Measurements from ENCODE around the gene CXADR. TPM values are rescaled to one million over a fixed set of nuclear protein-coding genes. Genes with fewer than 3 reads are reported as not detected.

CXADR gene
- total and polyA plus RNA-seq, 9 of the 15 experiments (the other 6 are each of a cell fraction or from before 2014, with no cell fraction given) = 0.01 to 0.41 (median 0.14) TPM

GRCh38 chr21:17585875-17586450 is 73.1 kb downstream of the CXADR start (continued):
- TF ChIP-seq VEZF1 (CRISPR knock-in tag; IDR thresholded peaks at IDR 0.05) = no peak
- TF ChIP-seq SMAD2 (IDR thresholded peaks at IDR 0.05; ENCODE audit: low read depth, low read length) = no peak
- TF ChIP-seq GABPA (tag; conservative IDR thresholded peaks at IDR 0.05; ENCODE audit: low read depth) = no peak
- no peak for TF ChIP-seq LCOR (CRISPR knock-in tag; IDR thresholded peaks at IDR 0.05)
- no peak for TF ChIP-seq HDAC2 (IDR thresholded peaks at IDR 0.05)
- no peak for TF ChIP-seq LEF1 (IDR thresholded peaks at IDR 0.05)
- 0 out of 2 replicates have a peak, but pooled peaks have one; percentile 31 for TF ChIP-seq SMC3 (conservative IDR thresholded peaks at IDR 0.05; ENCODE audit: insufficient read depth, low read depth, low read length)
- no peak for TF ChIP-seq ZNF3 (CRISPR knock-in tag; IDR thresholded peaks at IDR 0.05)
- no peak for TF ChIP-seq ZNF280B (CRISPR knock-in tag; IDR thresholded peaks at IDR 0.05)
- no peak for TF ChIP-seq ARID1B (IDR thresholded peaks at IDR 0.05)
- TF ChIP-seq SRSF1 (IDR thresholded peaks at IDR 0.05; ENCODE audit: low read depth, low read length) = no peak

All from K562 (cell line).